NCI-H748 treated with DMSO at 0.1 percent for 48 hours (cell line): Measurements from ENCODE around the gene FFAR4.

Source experiments
- DNase-seq: peaks from one replicate; lab custom pipeline; 2025; lab: John Stamatoyannopoulos, UW

The FFAR4 gene

GRCh38 chr10:93572606-93573005, 6.1 kb downstream of the FFAR4 start:
- DNase-seq = no peak

DNA sequence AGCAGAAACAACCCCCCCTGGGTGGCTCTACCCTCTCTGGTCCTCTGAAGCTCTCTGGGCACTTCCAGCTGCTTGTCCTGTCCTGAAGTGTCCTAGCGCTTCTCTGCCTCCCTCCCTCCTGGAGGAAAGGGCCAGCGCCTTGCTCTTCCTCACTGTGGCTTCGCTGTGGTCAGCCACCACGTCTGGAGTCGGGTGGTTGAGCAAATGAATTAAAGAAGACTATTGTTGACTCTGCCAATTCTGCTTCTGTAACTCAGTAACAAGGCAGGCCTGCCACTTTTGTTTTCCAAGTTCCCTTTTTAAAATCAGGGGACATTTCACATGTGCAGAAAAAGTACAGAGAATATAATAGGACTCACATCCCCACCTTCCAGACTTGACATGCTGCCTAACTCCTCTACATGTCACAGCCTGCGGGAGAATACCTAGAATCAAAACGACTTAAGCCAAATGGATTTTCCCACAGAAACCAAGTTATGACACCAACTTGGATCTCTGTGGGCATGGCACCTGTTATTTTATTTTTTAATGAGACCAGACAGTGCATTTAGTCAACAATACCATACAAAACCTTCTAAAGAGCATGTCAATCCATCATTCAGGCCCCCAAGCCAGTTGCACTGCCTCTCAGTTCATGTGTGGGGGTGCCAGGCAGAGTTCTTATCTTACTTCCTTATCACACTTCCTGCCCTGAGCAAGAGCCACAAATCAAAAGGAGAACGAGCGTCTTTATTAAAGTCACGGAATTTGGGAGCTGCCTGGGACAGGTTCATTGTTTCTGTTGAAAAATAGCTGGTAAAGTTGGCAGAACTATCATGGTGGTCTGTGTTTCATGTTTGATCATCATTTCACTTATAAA, 6.8 kb downstream of the FFAR4 start:
- DNase-seq = no peak

DNA sequence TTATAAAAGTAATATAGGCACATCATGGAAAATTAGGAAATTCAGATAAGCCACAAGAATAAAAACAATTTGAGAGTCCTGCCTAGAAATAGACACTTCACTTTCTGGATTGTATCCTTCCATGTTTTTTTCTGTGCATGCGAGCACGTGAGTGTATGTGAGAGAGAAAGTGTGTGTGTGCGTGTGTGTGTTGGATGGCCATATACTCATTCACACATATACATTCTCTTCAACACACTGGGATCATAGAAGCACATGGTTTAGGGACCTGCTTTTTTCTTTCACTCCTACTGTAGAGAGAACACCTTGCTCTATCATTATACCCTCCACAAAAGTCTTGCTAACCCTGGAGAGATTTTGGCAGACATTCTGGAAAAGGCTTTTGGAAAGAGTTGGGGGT, 7.5 kb downstream of the FFAR4 start:
- no peak for DNase-seq

DNA sequence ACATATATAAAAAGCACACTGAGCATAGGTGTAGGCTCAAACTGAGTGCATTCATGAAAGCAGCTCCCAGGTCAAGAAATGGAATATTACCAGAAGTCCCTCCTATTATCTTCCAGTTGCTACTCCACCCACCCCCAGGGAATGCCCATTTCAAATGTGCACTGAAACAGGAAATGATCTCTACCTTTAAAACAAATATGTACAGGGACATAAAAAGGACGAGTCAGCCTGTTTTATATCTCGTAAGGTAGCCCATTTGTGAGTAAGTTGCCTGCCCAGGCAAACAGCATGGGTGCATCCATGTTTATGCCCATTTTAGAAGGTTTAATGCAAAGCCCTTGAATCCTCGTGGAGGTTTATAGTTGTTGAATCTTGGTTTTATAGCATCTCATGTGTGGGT, 10.4 kb downstream of the FFAR4 start:
- no peak for DNase-seq

GRCh38 chr10:93577565-93577964, 11.1 kb downstream of the FFAR4 start:
- DNase-seq = no peak

- no peak for DNase-seq
Measured at GRCh38 chr10:93579089-93579488, 12.6 kb downstream of the FFAR4 start.

GRCh38 chr10:93579985-93580711, 13.7 kb downstream of the FFAR4 start:
- DNase-seq = no peak

DNA sequence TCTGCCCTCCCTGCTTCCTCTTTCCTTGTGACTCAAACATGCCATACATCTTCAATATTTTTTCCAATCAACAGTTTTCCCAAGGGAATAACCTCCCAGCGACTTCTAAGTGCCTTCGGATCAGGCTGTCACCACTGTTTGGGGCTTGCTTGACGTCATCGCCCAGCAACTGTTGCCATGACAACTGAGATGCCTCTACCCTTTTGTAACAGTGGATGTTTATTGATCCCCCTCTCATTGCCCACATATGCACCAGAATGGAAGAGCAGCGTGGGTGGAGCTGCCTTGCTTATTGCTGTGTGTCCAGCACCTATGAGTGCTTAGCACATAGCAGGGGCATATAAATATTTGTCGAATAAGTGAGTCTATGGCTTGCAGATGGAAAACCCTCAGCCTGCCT, 14.4 kb downstream of the FFAR4 start:
- DNase-seq = no peak

GRCh38 chr10:93584445-93584844, 18.0 kb downstream of the FFAR4 start:
- DNase-seq = no peak

DNA sequence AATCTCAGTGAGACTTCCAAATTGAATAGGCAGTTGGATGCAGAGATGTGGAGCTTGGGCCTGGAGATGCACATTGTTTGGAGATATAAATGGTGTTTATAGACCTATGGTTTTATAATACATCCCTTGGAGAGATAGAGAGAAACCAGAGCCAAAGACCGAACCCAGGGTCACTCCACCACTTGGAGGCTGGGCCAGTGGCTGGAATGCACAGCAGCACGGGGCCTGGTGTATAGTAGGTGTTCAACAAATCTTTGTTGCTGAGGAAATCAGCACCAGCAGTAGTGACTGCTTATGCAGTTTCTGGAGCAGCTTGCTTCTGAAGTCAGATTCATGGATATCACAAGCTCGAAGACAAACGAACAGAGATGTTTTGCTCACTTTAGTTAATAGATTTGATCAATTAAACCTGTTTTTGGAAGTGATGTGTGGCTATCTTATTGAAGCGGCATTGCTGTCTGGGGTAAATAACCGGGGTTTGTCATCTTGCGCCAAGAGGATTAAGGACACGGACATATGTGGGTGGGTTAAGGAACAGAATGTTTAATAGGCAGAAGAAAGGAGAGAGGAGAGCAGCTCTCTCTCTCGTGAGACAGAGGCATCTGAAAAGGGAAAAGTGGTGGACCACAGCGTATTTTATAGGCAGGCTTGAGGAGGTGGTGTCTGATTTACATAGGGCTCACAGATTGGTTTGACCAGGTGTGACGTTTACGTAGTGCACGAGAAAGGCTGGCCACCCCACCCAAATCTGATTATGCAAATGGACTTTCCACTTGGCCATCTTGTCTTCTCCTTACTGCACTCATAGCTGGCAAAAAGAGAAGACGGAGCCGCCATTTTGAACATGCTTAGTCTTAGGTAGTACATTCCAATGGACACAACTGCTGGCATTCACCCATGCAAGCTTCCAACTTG, 23.4 kb downstream of the FFAR4 start:
- no peak for DNase-seq

DNA sequence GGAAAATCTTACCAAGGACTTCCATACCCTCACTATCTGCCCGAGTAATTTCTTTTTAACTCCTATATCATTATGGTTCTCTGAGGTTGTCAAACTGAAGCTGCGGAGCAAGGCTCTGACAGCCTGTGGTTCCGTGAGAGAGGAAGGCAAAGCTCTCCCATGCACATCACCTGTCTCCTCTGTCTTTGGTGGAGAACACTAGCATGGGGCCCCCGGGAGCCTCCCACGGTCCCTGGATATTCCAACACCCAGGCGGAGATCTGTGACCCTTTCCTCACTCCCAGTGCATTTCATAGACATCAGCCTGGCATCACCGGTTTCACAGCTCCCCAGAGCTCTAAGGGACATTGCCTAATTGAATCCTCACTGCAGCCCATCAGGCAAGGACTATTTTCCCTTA, 24.2 kb downstream of the FFAR4 start:
- DNase-seq = no peak

DNA sequence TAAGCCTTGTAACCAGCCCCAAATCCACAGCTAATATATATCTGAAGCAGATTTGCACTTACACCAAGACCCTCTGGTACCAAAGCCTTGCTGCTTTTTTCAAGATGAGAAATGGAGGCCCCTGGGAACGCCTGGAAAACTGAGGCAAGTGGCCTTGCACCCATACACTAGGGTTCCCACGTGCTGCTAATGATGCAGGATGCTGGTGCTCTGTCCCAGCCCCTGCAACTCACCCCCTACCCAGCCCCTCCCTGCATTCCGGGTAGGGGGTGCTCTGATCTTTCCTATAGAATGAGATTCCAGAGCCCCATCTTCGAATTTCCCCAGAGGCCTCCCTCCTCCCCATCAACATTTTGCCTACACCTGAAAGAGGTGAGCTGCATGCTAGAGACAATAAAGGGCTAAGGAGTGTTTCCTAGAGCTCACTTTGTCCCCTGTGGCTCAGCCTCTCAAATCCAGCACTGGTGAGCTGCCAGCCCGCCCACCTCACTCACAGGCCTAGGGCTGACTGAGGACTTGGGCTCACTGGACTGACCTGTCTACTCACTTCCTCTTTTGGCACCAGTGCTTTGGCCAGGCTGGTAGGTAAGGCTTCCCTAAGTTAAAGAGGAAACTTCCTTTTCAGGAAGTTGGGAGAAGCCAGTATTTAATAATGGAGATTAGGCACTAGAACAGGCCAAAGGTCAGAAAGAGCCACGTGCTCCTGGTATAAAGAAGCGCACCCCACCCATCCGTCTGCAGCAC, 24.8 kb downstream of the FFAR4 start:
- no peak for DNase-seq

DNA sequence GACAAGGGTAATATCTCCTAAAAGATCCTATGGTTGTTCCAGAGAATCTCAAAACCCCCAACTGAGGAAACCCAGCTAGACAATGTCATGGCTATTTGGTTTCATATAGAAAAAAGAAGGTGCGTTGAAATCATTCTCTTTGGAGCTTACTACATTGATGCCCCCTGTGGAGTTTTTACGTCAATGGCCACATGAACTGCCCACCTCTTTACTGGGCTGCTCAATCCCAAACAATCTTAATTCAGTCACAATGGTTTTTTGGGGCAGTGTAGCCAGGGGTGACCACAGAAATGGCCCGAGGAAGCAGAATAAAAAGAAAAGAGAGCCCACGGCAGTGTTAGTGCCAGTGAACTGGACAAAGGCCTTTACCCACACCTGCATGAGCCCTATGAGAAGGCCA, 26.8 kb downstream of the FFAR4 start:
- no peak for DNase-seq

- DNase-seq = no peak
Measured at GRCh38 chr10:93593749-93594148, 27.3 kb downstream of the FFAR4 start.

GRCh38 chr10:93594518-93594917, 28.1 kb downstream of the FFAR4 start:
- DNase-seq = no peak

DNA sequence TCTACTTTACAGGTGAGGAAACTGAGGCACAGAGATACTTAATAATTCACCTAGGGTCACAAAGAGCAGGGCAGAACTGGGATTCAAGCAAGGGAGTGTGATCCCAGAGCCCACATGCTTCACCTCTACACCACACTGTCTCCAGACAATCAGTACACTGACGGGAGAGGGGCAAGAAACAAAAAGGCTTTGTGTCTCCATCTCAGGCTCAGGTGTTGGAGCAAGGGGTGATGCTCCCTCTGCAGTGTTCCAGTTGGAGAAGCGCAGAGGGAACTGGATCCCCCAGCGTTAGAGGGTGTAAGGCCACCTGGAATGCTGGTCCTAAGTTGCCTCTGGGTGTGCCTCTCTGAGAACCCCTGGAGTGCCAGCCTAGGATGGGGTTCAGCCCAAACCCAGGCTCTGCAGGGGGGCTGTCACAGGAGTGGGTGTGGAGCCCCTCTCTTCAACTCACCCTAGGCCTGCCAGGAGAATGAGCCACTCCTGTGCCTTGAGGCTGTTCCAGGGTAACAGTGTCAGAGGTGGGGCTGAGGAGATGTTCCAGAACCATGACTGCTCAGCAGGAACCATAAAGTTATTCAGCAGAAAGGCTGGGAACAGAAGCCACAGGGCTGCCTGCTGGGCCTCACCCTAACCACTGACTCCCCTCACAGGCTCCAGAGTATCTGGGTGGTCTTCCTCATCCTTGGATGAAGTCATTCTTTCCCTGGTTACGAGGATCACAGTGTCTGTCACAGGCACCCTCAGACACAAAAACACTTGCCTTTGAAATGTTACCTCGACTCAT, 29.1 kb downstream of the FFAR4 start:
- no peak for DNase-seq

GRCh38 chr10:93596539-93596938, 30.1 kb downstream of the FFAR4 start:
- no peak for DNase-seq

- DNase-seq = no peak
Measured at GRCh38 chr10:93597075-93597599, 30.7 kb downstream of the FFAR4 start.

DNA sequence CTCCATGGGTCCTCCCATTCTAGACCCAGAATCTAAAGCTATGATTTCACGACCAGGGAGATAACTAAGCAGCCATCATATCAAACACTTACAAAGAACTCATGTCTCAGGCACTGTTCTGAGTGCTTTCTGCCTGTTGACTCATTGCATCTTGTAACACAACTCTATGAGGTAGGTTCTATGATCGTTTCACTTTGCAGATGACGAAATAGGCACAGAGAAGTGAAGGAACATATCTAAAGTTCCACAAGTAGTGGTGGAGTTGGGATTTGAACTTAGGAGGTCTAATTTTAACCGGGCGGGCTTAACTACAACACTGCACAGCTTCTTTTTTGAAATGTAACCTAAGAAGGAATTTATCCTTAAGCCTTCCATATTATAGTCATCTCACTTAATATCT, 31.7 kb downstream of the FFAR4 start:
- no peak for DNase-seq

- no peak for DNase-seq
Measured at GRCh38 chr10:93599335-93599734, 32.9 kb downstream of the FFAR4 start.

- no peak for DNase-seq
Measured at GRCh38 chr10:93599778-93600177, 33.3 kb downstream of the FFAR4 start.
